Stimulated activated CD4-positive, alpha-beta T cell treated with anti-CD3 and anti-CD28 coated beads, Interleukin-2, amount 100 ng/mL, for 4 hours (primary cell): ENCODE results near the gene TOR1AIP2.
A peak's percentile ranks its signal among the peaks of the same experiment; 100 is the strongest.

Experiments
- DNase-seq: peaks from one replicate; pipeline ENCODE4 v3.0.0-alpha.2; 2020; ENCODE audit warnings: low read depth

TOR1AIP2 gene

DNA sequence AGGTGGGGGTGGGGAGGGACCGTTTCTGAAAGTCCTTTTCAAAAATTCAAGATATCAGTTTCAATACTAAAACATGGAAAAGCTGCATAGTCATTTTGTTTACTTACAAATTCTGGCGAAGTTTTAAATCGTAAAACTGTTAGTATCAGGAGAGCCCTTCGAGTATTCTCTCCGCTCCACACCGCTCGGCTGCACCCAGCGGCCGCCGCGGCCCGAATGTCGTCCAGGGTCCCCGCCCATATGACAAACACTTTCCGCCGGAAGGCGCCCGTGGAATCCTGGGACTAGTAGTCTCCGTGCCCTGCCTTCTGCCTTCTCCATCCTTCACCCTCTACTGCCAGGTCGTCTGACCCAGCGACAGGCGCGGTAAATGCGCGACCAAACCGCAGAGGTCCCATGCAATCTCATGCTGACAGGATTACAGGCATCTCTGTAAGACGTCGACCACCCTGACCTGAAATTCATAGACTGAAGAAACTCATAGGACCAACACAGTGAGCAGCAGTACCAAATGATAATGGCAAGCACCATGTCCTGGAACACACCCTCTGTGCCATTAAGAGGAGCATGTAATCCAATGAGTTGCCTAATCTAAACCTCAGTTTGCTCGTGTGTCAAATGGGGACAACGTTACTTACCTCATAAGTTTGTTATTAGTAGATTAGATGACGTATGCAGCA is at the start of gene TOR1AIP2:
TSS of gene TOR1AIP2 (minus strand) at position 218 of the 680 bp plus-strand sequence. CDS start 25,138 bp downstream, outside the sequence.
- peak; percentile 83 for DNase-seq

GRCh38 chr1:179926850-179927205 is 49.2 kb upstream of the TOR1AIP2 start:
- DNase-seq: no peak

- no peak for DNase-seq
These were observed 48.6 kb upstream of the TOR1AIP2 start for GRCh38 chr1:179925922-179926849.

DNA sequence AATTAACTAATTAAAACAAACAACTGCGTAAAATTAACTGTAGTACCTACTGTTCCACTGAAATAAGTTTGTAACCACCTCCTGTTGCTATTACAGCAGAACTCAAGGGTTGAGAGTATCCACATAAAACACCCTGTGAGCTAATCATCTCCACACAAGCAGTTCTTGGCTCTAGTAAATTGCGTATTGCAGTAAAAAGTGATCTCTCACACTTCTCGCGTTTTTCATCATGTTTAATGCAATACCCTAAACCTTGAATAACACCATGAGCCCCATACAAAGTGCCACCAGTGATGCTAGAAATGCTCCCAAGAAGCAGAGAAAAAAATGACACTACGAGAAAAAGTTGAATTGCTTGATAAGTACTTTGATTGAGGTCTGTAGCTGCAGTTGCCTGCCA is 47.7 kb upstream of the TOR1AIP2 start:
- DNase-seq: no peak

- no peak for DNase-seq
These were observed 46.7 kb upstream of the TOR1AIP2 start for GRCh38 chr1:179924268-179924667.

- DNase-seq: no peak
These were observed 45.4 kb upstream of the TOR1AIP2 start for GRCh38 chr1:179923029-179923428.

DNA sequence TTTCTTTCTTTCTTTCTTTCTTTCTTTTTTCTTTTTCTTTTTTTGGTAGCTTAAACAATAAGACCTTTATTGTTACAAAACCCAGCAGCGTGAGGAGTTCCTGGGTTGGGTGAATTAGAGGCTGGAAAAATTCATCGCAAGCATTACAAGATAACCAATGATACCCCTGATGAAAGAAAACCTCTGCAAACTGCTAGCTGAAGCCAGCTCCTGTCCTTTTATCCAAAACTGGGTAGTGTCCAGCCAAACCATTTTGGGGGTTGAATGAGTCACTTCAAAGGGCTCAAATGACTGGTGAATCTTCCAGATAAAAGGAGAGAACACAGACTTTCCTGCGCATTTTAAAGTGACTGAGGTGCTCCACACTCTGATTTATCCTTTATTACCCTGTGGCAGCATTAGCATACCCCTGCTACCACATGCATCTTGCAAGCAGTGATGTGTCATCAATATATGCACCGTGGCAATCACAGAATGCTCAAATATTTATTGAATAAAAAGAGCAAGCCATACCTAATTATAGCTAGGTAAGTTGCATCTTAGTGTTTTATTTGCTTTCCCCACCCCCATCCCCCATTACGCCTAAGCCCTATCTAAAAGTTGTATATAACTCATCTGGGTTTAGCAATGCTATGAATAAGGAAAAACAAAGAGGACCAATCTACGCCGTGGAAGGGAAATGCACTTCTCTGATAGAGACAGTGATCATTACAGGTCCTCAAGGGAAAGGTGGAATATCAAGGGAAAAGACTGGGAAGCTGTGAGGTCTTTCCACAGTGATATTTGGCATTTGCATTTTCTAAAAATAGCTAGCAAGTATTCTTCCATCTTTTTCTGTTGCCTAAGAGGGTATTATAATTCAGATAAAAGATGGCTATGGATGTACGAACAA is 44.6 kb upstream of the TOR1AIP2 start:
- DNase-seq: no peak

- DNase-seq: no peak
These were observed 43.9 kb upstream of the TOR1AIP2 start for GRCh38 chr1:179921472-179921871.

DNA sequence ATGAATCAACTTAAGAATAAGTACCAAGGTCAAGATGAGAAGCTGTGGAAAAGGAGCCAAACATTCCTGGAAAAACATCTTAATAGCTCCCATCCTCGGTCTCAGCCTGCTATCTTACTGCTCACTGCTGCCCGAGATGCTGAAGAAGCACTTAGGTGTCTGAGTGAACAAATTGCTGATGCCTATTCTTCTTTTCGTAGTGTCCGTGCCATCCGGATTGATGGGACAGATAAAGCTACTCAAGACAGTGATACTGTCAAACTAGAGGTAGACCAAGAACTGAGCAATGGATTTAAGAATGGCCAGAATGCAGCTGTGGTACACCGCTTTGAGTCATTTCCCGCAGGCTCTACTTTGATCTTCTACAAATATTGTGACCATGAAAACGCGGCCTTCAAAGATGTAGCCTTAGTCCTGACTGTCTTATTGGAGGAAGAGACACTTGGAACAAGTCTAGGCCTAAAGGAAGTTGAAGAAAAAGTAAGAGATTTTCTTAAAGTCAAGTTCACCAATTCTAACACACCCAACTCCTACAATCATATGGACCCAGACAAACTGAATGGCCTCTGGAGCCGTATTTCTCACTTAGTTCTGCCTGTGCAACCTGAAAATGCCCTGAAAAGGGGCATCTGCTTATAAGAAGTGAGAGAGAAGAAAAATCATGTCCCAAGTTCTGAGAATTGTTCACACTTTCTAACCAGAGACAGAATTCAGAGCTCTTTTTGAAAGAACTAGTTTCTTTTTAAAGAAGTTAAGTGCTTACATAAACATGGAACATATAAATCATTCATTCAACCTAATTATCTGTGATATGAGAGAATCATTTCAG is 40.2 kb upstream of the TOR1AIP2 start:
- DNase-seq: no peak

GRCh38 chr1:179911812-179912211 is 34.2 kb upstream of the TOR1AIP2 start:
- no peak for DNase-seq

DNA sequence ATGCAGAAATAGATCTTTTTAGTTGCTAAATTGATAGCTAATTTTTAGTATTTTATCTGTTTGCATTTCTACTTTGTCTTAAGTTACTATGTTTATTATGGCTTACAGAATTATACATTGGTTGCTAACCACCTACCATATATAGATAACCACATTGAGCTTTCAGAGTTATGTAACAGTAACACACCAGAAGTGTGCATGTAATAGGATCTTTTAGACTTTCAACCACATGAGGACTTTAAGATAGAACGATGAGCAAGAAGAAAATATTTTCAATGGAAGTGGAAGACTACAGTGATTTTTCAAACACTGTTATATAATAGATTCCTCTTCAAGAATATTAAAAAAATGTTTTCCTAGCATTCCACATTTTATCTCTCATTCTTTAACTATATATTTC is 33.3 kb upstream of the TOR1AIP2 start:
- no peak for DNase-seq

- DNase-seq: no peak
These were observed 12.0 kb upstream of the TOR1AIP2 start for GRCh38 chr1:179889589-179889988.

GRCh38 chr1:179888071-179888470 is 10.5 kb upstream of the TOR1AIP2 start:
- DNase-seq: no peak

DNA sequence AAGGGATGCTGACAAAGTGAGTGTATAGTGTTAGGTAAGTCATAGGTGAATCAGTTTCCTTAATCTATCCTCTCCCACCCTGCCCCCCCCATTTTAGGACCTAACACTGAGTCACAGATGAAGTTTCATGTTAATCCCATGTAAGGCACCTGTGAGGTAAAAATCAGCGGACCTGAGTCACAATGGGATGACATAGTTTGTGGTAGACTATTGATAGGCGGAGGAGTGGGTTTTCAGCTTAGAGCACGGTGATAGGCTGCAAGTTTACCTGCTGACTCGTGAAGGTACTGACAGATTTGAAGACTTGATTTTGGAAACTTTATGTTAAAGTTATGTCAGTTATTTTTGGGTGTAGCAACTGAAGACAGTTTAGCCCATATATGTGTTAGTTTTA is 6.1 kb upstream of the TOR1AIP2 start:
- DNase-seq: peak; percentile 68

GRCh38 chr1:179883040-179883744 is 5.6 kb upstream of the TOR1AIP2 start:
- no peak for DNase-seq

- peak; percentile 95 for DNase-seq
These were observed 4.8 kb upstream of the TOR1AIP2 start, which contains the start of gene TOR1AIP1 for GRCh38 chr1:179882253-179883039. TSS of gene TOR1AIP1 (plus strand) at chr1:179882285. CDS start at chr1:179882503, 218 bp downstream.

- DNase-seq: no peak
These were observed 4.1 kb upstream of the TOR1AIP2 start for GRCh38 chr1:179881642-179882252.

DNA sequence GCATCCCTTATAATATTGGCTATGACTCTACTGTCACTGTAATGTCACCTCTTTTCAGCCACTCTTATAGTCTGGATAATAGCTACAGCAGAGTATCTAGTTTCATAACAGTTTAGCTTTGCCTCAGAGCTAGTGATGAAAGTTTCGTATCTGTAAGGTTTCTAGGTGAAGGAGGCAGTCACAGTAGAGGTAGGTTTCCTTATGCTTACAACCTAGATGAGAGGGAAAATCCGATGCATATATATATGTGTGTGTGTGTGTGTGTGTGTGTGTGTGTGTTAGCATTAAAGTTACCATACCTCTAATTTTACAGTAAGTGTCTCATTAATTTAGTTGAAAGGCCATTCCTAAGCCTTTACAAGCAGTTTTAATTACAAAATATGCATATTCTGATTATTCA is 2.2 kb upstream of the TOR1AIP2 start:
- no peak for DNase-seq

DNA sequence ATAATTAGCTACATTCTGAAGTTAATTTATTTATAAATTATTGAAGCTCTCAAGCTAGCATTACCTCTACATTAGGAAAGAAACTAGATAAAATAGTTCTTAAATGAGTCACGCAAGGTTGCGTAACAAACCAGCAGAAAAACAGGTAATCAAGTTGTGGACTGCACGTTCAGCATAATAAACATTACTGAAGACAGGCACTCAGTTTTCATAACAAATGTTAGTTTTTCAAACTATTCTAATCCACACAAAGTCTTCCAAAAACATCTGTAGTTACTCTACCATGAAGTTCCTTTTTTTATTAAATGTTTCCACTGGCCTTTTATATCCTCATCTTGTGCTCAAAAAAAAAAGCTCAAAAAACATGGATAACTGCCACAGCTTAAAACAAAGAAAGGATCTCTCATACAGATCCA is 1.3 kb downstream of the TOR1AIP2 start:
- no peak for DNase-seq
